Measurements from ENCODE around the gene SUMO4. TPM values are rescaled to one million over a fixed set of nuclear protein-coding genes. Genes with fewer than 3 reads are reported as not detected.

The SUMO4 gene
- total and polyA plus RNA-seq, 2 of the 8 experiments (the other 6 are each of a cell fraction or from before 2014, with no cell fraction given) = 0.09 to 1.3 TPM

GRCh38 chr6:149384464-149384863 is 15.6 kb upstream of the SUMO4 start:
- Histone ChIP-seq H4K8ac (ENCODE audit: extremely low read depth, insufficient read depth, low read length) (no peak overlapping the region), H4K91ac (replicated peaks; ENCODE audit: insufficient read length, low read length) (no peak overlapping the region), H2AK5ac (ENCODE audit: low read depth, low read length) (no peak overlapping the region), H3K9me3 (ENCODE audit: insufficient read depth in 2 of 2, low read depth in 1 of 2, low read length in 1 of 2) (no peaks in the 10 kb centered on the region), H2BK12ac (ENCODE audit: low read depth, low read length) (no peak overlapping the region), H3K56ac (replicated peaks; ENCODE audit: insufficient read length, low read depth, low read length) (no peak overlapping the region), H2BK5ac (ENCODE audit: low read depth, low read length) (no peak overlapping the region), H3K23me2 (ENCODE audit: low read depth, low read length) (no peaks in the 10 kb centered on the region), H3K18ac (ENCODE audit: extremely low read depth, low read length) (no peak overlapping the region), H3K27ac (ENCODE audit: low read depth, low read length) (no peak overlapping the region), H3K36me3 (ENCODE audit: control insufficient read depth in 2 of 4, insufficient read depth in 4 of 4, low read length in 3 of 4) (peaks cover 0 to 22% (median 8%) of the 10 kb centered on the region in 4 experiments; a peak in 6 of 8 replicates), H2BK20ac (ENCODE audit: low read length) (no peak overlapping the region), H3K23ac (ENCODE audit: insufficient read length) (no peak overlapping the region), H3K4me3 (ENCODE audit: extremely low read depth in 1 of 4, insufficient read depth in 2 of 4, low read depth in 3 of 4, low read length in 4 of 4) (no peak overlapping the region), H3K79me1 (ENCODE audit: low read depth, low read length) (no peaks in the 10 kb centered on the region), H2AFZ (ENCODE audit: low read length) (no peak overlapping the region), H3K4ac (replicated peaks; ENCODE audit: insufficient read length, low read depth, low read length) (no peak overlapping the region), H3K4me2 (ENCODE audit: insufficient read depth in 1 of 2, low read depth in 2 of 2, low read length in 2 of 2) (no peak overlapping the region), H3K9ac (replicated peaks in 1 of 4; ENCODE audit: extremely low read depth in 1 of 4, low read depth in 3 of 4, low read length in 3 of 4) (no peak overlapping the region), H2BK15ac (ENCODE audit: low read length) (no peak overlapping the region), H2BK120ac (replicated peaks; ENCODE audit: low read depth, low read length) (no peak overlapping the region), H3K27me3 (replicated peaks in 1 of 4; ENCODE audit: control insufficient read depth in 3 of 4, extremely low read depth in 1 of 4, insufficient read depth in 3 of 4, low read length in 3 of 4) (no peaks in the 10 kb centered on the region), H4K5ac (ENCODE audit: insufficient read length, low read depth, low read length) (no peak overlapping the region), H3K14ac (ENCODE audit: insufficient read length) (no peak overlapping the region), H4K20me1 (replicated peaks in 1 of 2; ENCODE audit: control insufficient read depth in 1 of 2, insufficient read depth in 2 of 2, low read length in 2 of 2) (no peaks in the 10 kb centered on the region), H3K79me2 (ENCODE audit: control insufficient read depth in 1 of 2, insufficient read depth in 2 of 2, low read length in 2 of 2) (peaks cover 0 to 21% of the 10 kb centered on the region in 2 experiments; a peak in 2 of 4 replicates), H3K4me1 (replicated peaks in 1 of 4; ENCODE audit: control insufficient read depth in 3 of 4, insufficient read depth in 4 of 4, low read length in 3 of 4) (no peaks in the 10 kb centered on the region)
- TF ChIP-seq TAF7 (optimal IDR thresholded peaks at IDR 0.05; ENCODE audit: borderline replicate concordance, low read depth, low read length) (no peak), KDM5A (IDR thresholded peaks at IDR 0.05; ENCODE audit: low read length) (no peak), ATF2 (IDR thresholded peaks at IDR 0.05; ENCODE audit: low read length) (no peak), HDAC6 (IDR thresholded peaks at IDR 0.05; ENCODE audit: low read depth, low read length) (no peak), CBX5 (IDR thresholded peaks at IDR 0.05; ENCODE audit: low read depth, low read length) (no peak), FOSL1 (IDR thresholded peaks at IDR 0.05; ENCODE audit: insufficient read depth, low read depth, low read length) (no peak), POU5F1 (IDR thresholded peaks at IDR 0.05; ENCODE audit: low read depth, low read length) (no peak), PHF8 (conservative IDR thresholded peaks at IDR 0.05; ENCODE audit: low read depth, low read length) (no peak)
- ChIA-PET CTCF (ENCODE audit: partially characterized antibody) (no interaction called here), POLR2A (ENCODE audit: partially characterized antibody) (no interaction called here)
- FAIRE-seq = no peak
- no peak for DNase-seq (ENCODE audit: low read depth in 1 of 2, low spot score in 2 of 2)

All from H1 (cell line).